Esophagus squamous epithelium (tissue), 5 donors: ENCODE results near the gene SVIL. TPM values are rescaled to one million over a fixed set of nuclear protein-coding genes. Genes with fewer than 3 reads are reported as not detected.
"Not testable (repeated sequence)": the region's sequence is repeated elsewhere in the genome, so short reads cannot be mapped to it uniquely, and the experiment has no call there.

Source experiments
- DNase-seq: peaks from one replicate; lab custom pipeline; 2025; lab: John Stamatoyannopoulos, UW
- H3K27ac ChIP-seq, 4 donors: fragments of 200-600 bp; sonication (generic); one replicate each; pipeline ENCODE4 v1.5.1; 2016 to 2019; ENCODE audit warnings: mild to moderate bottlenecking in 1 of 4
- H3K27me3 ChIP-seq, 4 donors: fragments of 200-600 bp; sonication (generic); 1 replicate in 3 of 4; 2 replicates in 1 of 4; pipeline versions ENCODE4 v1.5.1 to v1.6.0; 2017 to 2021; ENCODE audit warnings: antibody characterized with exemption in 1 of 4
- H3K36me3 ChIP-seq, 3 donors: fragments of 200-600 bp; sonication (generic); one replicate each; pipeline ENCODE4 v1.5.1; 2016 to 2019
- H3K4me1 ChIP-seq, 3 donors: fragments of 200-600 bp; sonication (generic); one replicate each; pipeline ENCODE4 v1.5.1; 2017 to 2019
- H3K4me3 ChIP-seq, 4 donors: fragments of 200-600 bp; sonication (generic); 1 replicate in 3 of 4; 2 replicates in 1 of 4; pipeline ENCODE4 v1.5.1; 2016 to 2019; ENCODE audit warnings: mild to moderate bottlenecking in 2 of 4, moderate library complexity in 1 of 4
- H3K9me3 ChIP-seq, 3 donors: fragments of 200-600 bp; sonication (generic); one replicate each; pipeline ENCODE4 v1.5.1; 2016 to 2019
- POLR2A ChIP-seq, 4 donors: fragments of 450-650 bp; IDR thresholded peaks; one replicate each; pipeline ENCODE4 v1.6.1; 2017; ENCODE audit warnings: antibody characterized with exemption in 4 of 4, mild to moderate bottlenecking in 4 of 4, moderate library complexity in 3 of 4
- WGBS, 2 donors: methylation state at CpG; one replicate each; pipeline ENCODE4 v1.1.5; 2018; 5-methylcytosine and 5-hydroxymethylcytosine counted together
- intact Hi-C: fragments of 100-400 bp; cut with DNase I; formaldehyde crosslinking; loops from one replicate; pipeline ENCODE4 v1.15.0; 2022
- total RNA-seq, 4 donors: library from RNA; depleted of rRNA; stranded (reverse); fragments of >200 nt; gene quantifications; one replicate each; pipeline ENCODE4 v1.1.0, GENCODE V29; 2016
- TF ChIP-seq, protein P1 (sequence below), 6 experiments: fragments of 450-650 bp in 4 of 6; fragments of 200-600 bp in 2 of 6; sonication (generic) in 2 of 6; IDR thresholded peaks; one replicate each; pipeline ENCODE4 v1.5.1; 2016 to 2019; ENCODE audit warnings: antibody characterized with exemption in 6 of 6, mild to moderate bottlenecking in 4 of 6, moderate library complexity in 4 of 6
- donor health status: DM: yes; HTN: yes; CAD: no.

SVIL gene
- total RNA-seq, 4 donors from 2014 or later, result 71.1 to 227 (median 147) TPM

- peaks cover 0 to 26% (median 8%) of the 10 kb centered on the region in 3 donors for H3K4me1 ChIP-seq
- no peaks in the 10 kb centered on the region for H3K9me3 ChIP-seq
- no peaks in the 10 kb centered on the region for H3K27me3 ChIP-seq
- H3K4me3 ChIP-seq, result no peak overlapping the region
- no peaks in the 10 kb centered on the region for H3K36me3 ChIP-seq
- no peak for DNase-seq
- no peak overlapping the region for H3K27ac ChIP-seq
- intact Hi-C loops, result loop anchor here (5.0 kb wide), 1 partner anchor 64 kb away; no protein-coding TSS in a partner anchor
- TF ChIP-seq POLR2A (IDR thresholded peaks at IDR 0.05), result no peak
- TF ChIP-seq, protein P1, sequence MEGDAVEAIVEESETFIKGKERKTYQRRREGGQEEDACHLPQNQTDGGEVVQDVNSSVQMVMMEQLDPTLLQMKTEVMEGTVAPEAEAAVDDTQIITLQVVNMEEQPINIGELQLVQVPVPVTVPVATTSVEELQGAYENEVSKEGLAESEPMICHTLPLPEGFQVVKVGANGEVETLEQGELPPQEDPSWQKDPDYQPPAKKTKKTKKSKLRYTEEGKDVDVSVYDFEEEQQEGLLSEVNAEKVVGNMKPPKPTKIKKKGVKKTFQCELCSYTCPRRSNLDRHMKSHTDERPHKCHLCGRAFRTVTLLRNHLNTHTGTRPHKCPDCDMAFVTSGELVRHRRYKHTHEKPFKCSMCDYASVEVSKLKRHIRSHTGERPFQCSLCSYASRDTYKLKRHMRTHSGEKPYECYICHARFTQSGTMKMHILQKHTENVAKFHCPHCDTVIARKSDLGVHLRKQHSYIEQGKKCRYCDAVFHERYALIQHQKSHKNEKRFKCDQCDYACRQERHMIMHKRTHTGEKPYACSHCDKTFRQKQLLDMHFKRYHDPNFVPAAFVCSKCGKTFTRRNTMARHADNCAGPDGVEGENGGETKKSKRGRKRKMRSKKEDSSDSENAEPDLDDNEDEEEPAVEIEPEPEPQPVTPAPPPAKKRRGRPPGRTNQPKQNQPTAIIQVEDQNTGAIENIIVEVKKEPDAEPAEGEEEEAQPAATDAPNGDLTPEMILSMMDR (IDR thresholded peaks at IDR 0.05), result no peak
- WGBS, 2 donors, result 82 to 88% methylated on average over 1 of the region's 1 CpG
Measured at GRCh38 chr10:29446327-29446726, 188.4 kb downstream of the SVIL start.

DNA sequence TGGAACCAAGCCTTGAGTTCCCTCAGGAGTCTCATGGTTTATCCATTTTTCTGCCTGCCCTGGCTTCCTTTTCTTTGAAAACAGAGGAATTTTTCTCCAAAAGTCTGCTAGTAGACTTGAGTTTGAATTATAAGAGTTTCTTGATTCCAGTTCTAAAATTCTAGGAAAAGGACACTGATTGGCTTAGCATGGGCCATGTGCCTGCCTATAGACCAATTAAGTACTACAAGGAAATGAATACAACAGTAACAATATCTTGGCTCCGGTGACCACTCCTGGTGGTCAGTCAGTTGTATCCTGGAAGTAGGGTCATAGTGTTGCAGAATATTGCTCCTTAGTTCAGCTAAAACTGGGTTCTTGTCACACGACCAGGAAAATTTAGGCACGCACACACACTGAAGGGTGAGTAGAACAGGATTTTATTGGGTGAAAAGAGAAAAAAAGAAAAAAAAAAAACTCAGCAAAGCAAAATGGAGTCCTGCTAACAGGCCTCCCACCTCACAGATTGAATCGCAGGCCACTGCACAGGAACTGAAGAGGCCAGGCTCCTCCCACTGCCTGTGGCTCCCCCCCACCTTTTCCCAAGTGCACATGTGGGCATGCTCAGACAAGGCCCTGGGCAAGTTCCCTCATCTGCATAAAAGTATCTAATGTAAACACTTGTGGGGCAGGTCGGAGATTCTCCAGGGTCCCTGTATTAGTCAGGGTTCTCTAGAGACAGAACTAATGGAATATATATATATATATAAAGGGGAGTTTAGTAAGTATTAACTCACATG is 190.8 kb downstream of the SVIL start:
- no peak for TF ChIP-seq POLR2A (IDR thresholded peaks at IDR 0.05)
- TF ChIP-seq, protein P1 (IDR thresholded peaks at IDR 0.05), result no peak
- Histone ChIP-seq H3K27ac (no peak overlapping the region), H3K9me3 (peaks cover 0 to 6% (median 0%) of the 10 kb centered on the region in 3 donors), H3K36me3 (no peaks in the 10 kb centered on the region), H3K4me3 (no peak overlapping the region), H3K4me1 (peaks cover 0 to 26% (median 4%) of the 10 kb centered on the region in 3 donors), H3K27me3 (no peaks in the 10 kb centered on the region)
- WGBS, 2 donors, result 72 to 85% methylated on average over 5 of the region's 5 CpGs
- no peak for DNase-seq
- intact Hi-C loops, result no loop called here

DNA sequence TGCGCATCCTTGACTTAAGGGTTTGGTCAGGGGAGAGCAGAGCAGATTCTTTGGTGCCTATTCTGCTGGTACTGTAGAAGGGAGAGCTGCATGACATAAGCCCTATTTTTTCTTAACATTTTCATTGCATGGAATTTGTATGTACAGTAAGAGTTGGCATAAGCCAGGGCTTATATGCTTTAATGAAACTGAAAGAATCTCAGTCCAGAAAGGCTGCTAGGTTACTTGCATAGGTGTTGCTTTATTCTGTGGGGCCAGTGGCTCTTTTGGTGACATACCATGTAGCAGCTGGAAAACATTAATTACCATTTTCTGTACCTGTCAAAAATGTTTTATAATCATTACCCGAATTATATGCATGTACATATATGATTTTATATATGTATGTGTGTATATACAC is 193.8 kb downstream of the SVIL start:
- H3K4me1 ChIP-seq, result peaks cover 0 to 16% (median 4%) of the 10 kb centered on the region in 3 donors
- intact Hi-C loops, result no loop called here
- TF ChIP-seq, protein P1 (IDR thresholded peaks at IDR 0.05), result no peak
- no peak for TF ChIP-seq POLR2A (IDR thresholded peaks at IDR 0.05)
- H3K36me3 ChIP-seq, result peaks cover 0 to 8% (median 0%) of the 10 kb centered on the region in 3 donors
- no peak for DNase-seq
- H3K9me3 ChIP-seq, result peaks cover 0 to 26% (median 16%) of the 10 kb centered on the region in 3 donors
- H3K27ac ChIP-seq, result no peak overlapping the region
- H3K27me3 ChIP-seq, result no peaks in the 10 kb centered on the region
- no peak overlapping the region for H3K4me3 ChIP-seq
- WGBS, 2 donors, result 88 to 95% methylated on average over 1 to 2 of the region's 2 CpGs

DNA sequence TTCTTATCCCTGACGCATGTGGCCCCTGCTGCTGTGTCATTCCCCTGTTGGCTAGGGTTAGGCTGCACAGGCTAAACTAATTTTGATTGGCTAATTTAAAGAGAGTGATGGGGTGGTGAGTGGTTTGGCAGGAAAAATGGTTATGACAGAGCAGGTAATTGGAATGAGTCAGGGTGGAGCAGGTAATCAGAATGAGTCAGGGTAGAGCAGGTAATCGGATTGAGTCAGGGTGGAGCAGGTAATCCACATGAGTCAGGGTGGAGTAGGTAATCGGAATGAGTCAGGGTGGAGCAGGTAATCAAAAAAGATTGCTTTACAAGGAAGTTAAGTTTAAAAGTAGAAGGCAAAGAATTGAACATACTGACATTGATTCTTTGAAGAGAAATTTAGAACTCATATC is 195.8 kb downstream of the SVIL start:
- 41 to 49% methylated on average over 3 of the region's 3 CpGs for WGBS, 2 donors

DNA sequence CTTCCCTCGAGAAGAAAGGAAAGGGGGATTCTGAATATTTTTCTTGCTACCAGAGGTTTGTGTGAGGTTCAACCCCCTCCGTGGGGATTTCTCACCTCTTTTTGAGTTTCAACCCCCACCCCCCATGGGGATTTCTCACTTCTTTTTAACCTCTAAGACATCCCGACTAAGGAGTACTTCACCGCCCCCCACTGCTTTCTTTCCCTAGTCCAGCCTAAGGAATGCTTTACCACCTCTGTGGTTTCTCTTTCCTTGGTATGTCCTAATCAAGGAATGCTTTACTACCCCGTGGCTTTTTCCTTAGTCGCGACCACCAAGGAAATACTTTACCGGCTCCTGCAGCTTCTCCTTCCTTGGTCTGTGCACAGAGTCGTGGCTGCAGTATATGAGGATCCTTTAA is 196.5 kb downstream of the SVIL start:
- peaks cover 0 to 7% (median 0%) of the 10 kb centered on the region in 3 donors for H3K4me1 ChIP-seq
- intact Hi-C loops, result no loop called here
- TF ChIP-seq, protein P1 (IDR thresholded peaks at IDR 0.05), result no peak
- TF ChIP-seq POLR2A (IDR thresholded peaks at IDR 0.05), result no peak
- peak overlapping the region in 2 of 4 donors; percentile 19 to 42 for H3K27ac ChIP-seq
- WGBS, 2 donors, result 89% methylated on average over 8 to 9 of the region's 9 CpGs
- peaks cover 0 to 8% (median 0%) of the 10 kb centered on the region in 3 donors for H3K36me3 ChIP-seq
- no peak overlapping the region for H3K4me3 ChIP-seq
- H3K27me3 ChIP-seq, result no peaks in the 10 kb centered on the region
- DNase-seq, result no peak
- peaks cover 0 to 28% (median 16%) of the 10 kb centered on the region in 3 donors for H3K9me3 ChIP-seq

More for the DNA sequence above, 195.8 kb downstream of the SVIL start:
- peaks cover 0 to 12% (median 4%) of the 10 kb centered on the region in 3 donors for H3K4me1 ChIP-seq
- DNase-seq, H3K27me3 ChIP-seq, intact Hi-C loops, H3K4me3 ChIP-seq, H3K36me3 ChIP-seq: not testable (repeated sequence)
- H3K9me3 ChIP-seq, result peaks cover 0 to 28% (median 16%) of the 10 kb centered on the region in 3 donors
- peak overlapping the region in 2 of 4 donors; percentile 19 to 47 for H3K27ac ChIP-seq
